SU-DHL-6 (cell line): ENCODE data around the gene TSPYL2.

Source experiments
- EZH2phosphoT487 ChIP-seq: fragments of 200-600 bp; sonication (generic), shearing (Covaris generic); conservative IDR thresholded peaks from 2 replicates; pipeline ENCODE4 v1.6.1; 2018; ENCODE audit warnings: mild to moderate bottlenecking, antibody characterized with exemption, low read length, moderate library complexity, mixed read lengths
- TF ChIP-seq, protein P1 (sequence below): fragments of 200-600 bp; sonication (generic); IDR thresholded peaks from one replicate; pipeline ENCODE4 v1.5.1; 2017; ENCODE audit warnings: antibody characterized with exemption, mild to moderate bottlenecking, low read length, moderate library complexity; ENCODE audit not compliant: insufficient read depth, poor library complexity, severe bottlenecking

GRCh38 chrX:53091354-53091753 is 9.2 kb downstream of the TSPYL2 start:
- TF ChIP-seq, protein P1, sequence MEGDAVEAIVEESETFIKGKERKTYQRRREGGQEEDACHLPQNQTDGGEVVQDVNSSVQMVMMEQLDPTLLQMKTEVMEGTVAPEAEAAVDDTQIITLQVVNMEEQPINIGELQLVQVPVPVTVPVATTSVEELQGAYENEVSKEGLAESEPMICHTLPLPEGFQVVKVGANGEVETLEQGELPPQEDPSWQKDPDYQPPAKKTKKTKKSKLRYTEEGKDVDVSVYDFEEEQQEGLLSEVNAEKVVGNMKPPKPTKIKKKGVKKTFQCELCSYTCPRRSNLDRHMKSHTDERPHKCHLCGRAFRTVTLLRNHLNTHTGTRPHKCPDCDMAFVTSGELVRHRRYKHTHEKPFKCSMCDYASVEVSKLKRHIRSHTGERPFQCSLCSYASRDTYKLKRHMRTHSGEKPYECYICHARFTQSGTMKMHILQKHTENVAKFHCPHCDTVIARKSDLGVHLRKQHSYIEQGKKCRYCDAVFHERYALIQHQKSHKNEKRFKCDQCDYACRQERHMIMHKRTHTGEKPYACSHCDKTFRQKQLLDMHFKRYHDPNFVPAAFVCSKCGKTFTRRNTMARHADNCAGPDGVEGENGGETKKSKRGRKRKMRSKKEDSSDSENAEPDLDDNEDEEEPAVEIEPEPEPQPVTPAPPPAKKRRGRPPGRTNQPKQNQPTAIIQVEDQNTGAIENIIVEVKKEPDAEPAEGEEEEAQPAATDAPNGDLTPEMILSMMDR = no peak
- no peak for TF ChIP-seq EZH2phosphoT487
